DND-41 (cell line): ENCODE results near the gene KISS1R.

ENCODE experiments used
- ATAC-seq: fragments of 200-7000 bp; cut with Tn5 transposase; 3 replicates; pipeline ENCODE4 v1.9.1; 2021; ENCODE audit warnings: low read depth; ENCODE audit not compliant: insufficient read depth
- DNase-seq: peaks from one replicate; pipeline ENCODE4 v3.0.0-alpha.2; 2020
- H2AFZ ChIP-seq: 2 replicates; pipeline ENCODE4 v1.6.0; 2012; ENCODE audit warnings: low read depth, low read length
- H3K27ac ChIP-seq: 2 replicates; pipeline ENCODE4 v1.5.1; 2012; ENCODE audit warnings: low read length, inconsistent platforms
- H3K27me3 ChIP-seq: fragments of 200-600 bp; sonication (generic); 2 replicates; pipeline ENCODE4 v1.6.0; 2012; ENCODE audit warnings: low read length, mild to moderate bottlenecking, inconsistent platforms; ENCODE audit not compliant: insufficient read depth, poor library complexity
- H3K36me3 ChIP-seq: 2 replicates; pipeline ENCODE4 v1.5.1; 2012; ENCODE audit warnings: low read length, inconsistent platforms; ENCODE audit not compliant: insufficient read depth
- H3K4me1 ChIP-seq: 2 replicates; pipeline ENCODE4 v1.5.1; 2012; ENCODE audit warnings: mild to moderate bottlenecking, low read length; ENCODE audit not compliant: insufficient read depth
- H3K4me2 ChIP-seq: 2 replicates; pipeline ENCODE4 v1.6.0; 2012; ENCODE audit warnings: mild to moderate bottlenecking, moderate library complexity, low read length, inconsistent platforms; ENCODE audit not compliant: insufficient read depth
- H3K4me3 ChIP-seq, 2 experiments: fragments of 200-600 bp in 1 of 2; shearing (Covaris generic) in 1 of 2; 2 replicates each; pipeline ENCODE4 v1.5.1; 2012 to 2016; ENCODE audit warnings: inconsistent platforms in 2 of 2, low read length in 2 of 2, mild to moderate bottlenecking in 2 of 2, low read depth in 1 of 2, moderate library complexity in 1 of 2
- H3K79me2 ChIP-seq: 2 replicates; pipeline ENCODE4 v1.6.0; 2012; ENCODE audit warnings: low read length, inconsistent platforms; ENCODE audit not compliant: insufficient read depth
- H3K9ac ChIP-seq: 2 replicates; pipeline ENCODE4 v1.6.0; 2012; ENCODE audit warnings: low read depth, mild to moderate bottlenecking, inconsistent platforms, low read length, moderate library complexity
- H3K9me3 ChIP-seq: 2 replicates; pipeline ENCODE4 v1.5.1; 2012; ENCODE audit warnings: low read length, moderate library complexity, mild to moderate bottlenecking, inconsistent platforms; ENCODE audit not compliant: insufficient read depth, severe bottlenecking
- H4K20me1 ChIP-seq: 2 replicates; pipeline ENCODE4 v1.6.0; 2012; ENCODE audit warnings: low read length; ENCODE audit not compliant: insufficient read depth
- EZH2 ChIP-seq: IDR thresholded peaks from 3 replicates; pipeline ENCODE4 v1.6.1; 2012; ENCODE audit warnings: borderline replicate concordance, low read depth, mild to moderate bottlenecking, moderate library complexity, low read length, inconsistent platforms; ENCODE audit not compliant: severe bottlenecking
- TF ChIP-seq, protein P1 (sequence below): IDR thresholded peaks from 2 replicates; pipeline ENCODE4 v1.5.1; 2012; ENCODE audit warnings: borderline replicate concordance, low read length, moderate library complexity, mild to moderate bottlenecking; ENCODE audit not compliant: poor library complexity, severe bottlenecking; ENCODE audit errors: extremely low read depth

The KISS1R gene

DNA sequence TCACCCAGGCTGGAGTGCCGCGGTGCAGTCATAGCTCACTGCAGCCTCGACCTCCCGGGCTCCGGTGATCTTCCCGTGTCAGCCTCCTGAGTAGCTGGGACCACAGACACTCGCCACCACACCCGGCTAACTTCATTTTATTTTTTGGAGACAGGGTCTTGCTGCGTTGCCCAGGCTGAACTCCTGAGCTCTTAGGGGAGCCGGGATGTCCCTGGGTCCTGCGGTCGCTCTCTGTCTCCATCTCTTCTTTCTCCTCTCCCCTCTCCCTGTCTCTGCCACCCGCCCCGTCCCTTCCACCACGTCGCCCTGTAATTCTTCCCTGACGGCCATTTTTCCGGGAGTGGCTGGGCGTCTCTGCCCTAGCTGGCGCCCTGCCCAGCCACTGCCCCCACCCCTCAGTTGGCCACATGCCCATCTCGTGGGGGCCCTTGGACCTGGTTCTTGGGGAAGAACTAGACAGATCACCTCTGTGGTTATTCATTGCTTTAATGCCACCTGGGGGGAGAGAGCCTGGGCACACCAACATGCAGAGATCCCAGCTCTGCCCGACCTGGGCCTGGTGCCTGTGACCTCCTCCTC lies 27.6 kb downstream of the KISS1R start:
- Histone ChIP-seq H3K79me2 (peaks cover 69% of the 10 kb centered on the region), H3K4me1 (no peaks in the 10 kb centered on the region), H3K4me2 (no peak overlapping the region), H3K27me3 (no peaks in the 10 kb centered on the region), H4K20me1 (peaks cover 57% of the 10 kb centered on the region), H3K4me3 (no peak overlapping the region), H3K9ac (no peak overlapping the region), H3K27ac (no peak overlapping the region), H3K36me3 (peaks cover 46% of the 10 kb centered on the region), H2AFZ (no peak overlapping the region), H3K9me3 (no peaks in the 10 kb centered on the region)
- DNase-seq (no peak), ATAC-seq (no peak)
- no peak for TF ChIP-seq EZH2
- TF ChIP-seq, protein P1, sequence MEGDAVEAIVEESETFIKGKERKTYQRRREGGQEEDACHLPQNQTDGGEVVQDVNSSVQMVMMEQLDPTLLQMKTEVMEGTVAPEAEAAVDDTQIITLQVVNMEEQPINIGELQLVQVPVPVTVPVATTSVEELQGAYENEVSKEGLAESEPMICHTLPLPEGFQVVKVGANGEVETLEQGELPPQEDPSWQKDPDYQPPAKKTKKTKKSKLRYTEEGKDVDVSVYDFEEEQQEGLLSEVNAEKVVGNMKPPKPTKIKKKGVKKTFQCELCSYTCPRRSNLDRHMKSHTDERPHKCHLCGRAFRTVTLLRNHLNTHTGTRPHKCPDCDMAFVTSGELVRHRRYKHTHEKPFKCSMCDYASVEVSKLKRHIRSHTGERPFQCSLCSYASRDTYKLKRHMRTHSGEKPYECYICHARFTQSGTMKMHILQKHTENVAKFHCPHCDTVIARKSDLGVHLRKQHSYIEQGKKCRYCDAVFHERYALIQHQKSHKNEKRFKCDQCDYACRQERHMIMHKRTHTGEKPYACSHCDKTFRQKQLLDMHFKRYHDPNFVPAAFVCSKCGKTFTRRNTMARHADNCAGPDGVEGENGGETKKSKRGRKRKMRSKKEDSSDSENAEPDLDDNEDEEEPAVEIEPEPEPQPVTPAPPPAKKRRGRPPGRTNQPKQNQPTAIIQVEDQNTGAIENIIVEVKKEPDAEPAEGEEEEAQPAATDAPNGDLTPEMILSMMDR: no peak

DNA sequence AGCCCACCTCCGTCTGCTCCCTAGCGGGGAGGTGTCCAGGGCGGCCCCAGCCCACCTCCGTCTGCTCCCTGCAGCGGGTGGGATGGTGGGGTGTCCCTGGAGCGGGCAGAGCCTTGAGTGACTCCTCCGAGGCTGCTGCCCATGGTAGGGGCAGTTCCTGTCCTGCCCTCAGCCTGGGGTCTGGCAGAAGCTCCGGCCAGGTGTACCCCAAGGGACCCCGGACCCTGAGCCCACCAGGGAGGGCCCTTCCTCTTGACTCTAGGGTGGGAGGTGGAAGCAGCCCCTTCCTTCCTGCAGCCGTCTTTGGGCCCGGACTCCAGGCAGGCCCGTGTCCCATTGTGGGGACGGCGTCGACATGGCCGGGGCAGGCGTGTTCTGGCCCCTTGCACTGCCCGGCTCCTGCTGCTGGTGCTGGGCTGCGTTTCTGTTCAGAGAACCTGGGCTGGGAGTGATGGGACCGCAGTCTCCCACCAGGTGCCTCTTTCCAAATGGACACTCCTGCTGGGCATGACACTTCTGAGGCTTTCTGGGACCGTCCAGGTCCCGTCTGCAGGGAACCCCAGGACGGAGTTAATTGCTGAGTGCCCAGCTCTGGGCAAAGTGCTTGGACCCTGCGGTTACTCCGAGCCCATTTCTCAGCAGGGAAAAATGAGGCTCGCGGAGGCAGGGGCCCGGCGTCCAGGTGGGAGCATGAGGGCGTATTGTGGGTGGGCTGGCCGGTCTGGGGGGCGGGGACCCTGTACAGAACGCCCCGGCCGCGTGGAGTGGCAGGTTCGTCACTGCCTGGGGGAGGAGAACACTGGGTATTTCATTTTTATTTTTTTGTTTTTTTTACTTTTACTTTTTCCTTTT lies 28.5 kb downstream of the KISS1R start:
- TF ChIP-seq EZH2: no peak
- TF ChIP-seq, protein P1: no peak
- Histone ChIP-seq H4K20me1 (peaks cover 49% of the 10 kb centered on the region), H3K27ac (no peak overlapping the region), H3K4me2 (no peak overlapping the region), H3K9me3 (no peaks in the 10 kb centered on the region), H3K36me3 (peaks cover 43% of the 10 kb centered on the region), H3K9ac (no peak overlapping the region), H3K79me2 (peaks cover 60% of the 10 kb centered on the region), H2AFZ (no peak overlapping the region), H3K4me1 (no peaks in the 10 kb centered on the region), H3K4me3 (no peak overlapping the region), H3K27me3 (no peaks in the 10 kb centered on the region)
- ATAC-seq: no peak
- no peak for DNase-seq

DNA sequence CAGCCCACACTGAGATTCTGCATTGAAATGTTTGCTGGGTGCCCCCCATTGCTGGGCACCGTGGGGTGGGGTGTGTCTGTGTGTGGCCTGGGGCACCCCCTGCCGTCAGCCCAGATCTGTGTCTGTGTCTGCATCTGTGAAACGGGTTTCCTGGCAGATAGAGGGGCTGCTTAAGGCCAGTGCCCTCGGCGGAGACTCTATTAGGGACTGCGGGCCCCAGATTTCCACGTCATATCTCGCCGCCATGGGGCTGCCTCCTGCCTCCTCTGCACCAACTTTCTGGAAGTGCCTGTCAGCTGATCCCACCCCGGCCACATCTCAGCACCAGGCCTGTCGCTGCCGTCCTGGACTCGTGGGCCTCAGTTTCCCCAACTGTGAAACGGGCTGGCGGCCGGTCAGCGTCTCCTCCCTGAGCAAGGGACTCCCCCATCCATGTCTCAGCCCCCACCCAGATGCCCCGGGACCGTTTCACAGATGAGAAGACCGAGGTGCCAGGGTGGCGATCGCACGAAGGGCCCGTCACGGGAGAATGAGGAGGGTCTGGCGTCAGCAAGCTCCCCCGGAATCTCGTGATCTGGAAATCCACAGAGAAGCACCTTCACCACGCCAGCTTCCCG lies 30.1 kb downstream of the KISS1R start:
- H3K4me3 ChIP-seq: no peak overlapping the region
- no peaks in the 10 kb centered on the region for H3K27me3 ChIP-seq
- ATAC-seq (no peak), DNase-seq (no peak)
- no peaks in the 10 kb centered on the region for H3K4me1 ChIP-seq
- no peak overlapping the region for H3K27ac ChIP-seq
- H4K20me1 ChIP-seq: peaks cover 35% of the 10 kb centered on the region
- H2AFZ ChIP-seq: no peak overlapping the region
- TF ChIP-seq, protein P1: no peak
- no peak for TF ChIP-seq EZH2
- no peak overlapping the region for H3K9ac ChIP-seq
- H3K79me2 ChIP-seq: peaks cover 49% of the 10 kb centered on the region
- H3K4me2 ChIP-seq: no peak overlapping the region
- peaks cover 32% of the 10 kb centered on the region for H3K36me3 ChIP-seq
- no peaks in the 10 kb centered on the region for H3K9me3 ChIP-seq
